Adrenal gland (tissue), 5 donors: ENCODE results near the gene DUXA.
"Not testable (repeated sequence)": the region's sequence is repeated elsewhere in the genome, so short reads cannot be mapped to it uniquely, and the experiment has no call there.

Source experiments
- POLR2A ChIP-seq, 2 donors: fragments of 450-650 bp; IDR thresholded peaks; one replicate each; pipeline ENCODE4 v1.6.1; 2017; ENCODE audit warnings: antibody characterized with exemption in 2 of 2, mild to moderate bottlenecking in 2 of 2, moderate library complexity in 1 of 2
- TF ChIP-seq, protein P1 (sequence below), 6 experiments: fragments of 450-650 bp in 4 of 6; fragments of 200-600 bp in 2 of 6; sonication (generic) in 1 of 6; IDR thresholded peaks; 1 replicate in 5 of 6; 2 replicates in 1 of 6; pipeline versions ENCODE4 v1.5.1 to v1.8.0; 2016 to 2021; ENCODE audit warnings: antibody characterized with exemption in 6 of 6, mild to moderate bottlenecking in 2 of 6, moderate library complexity in 1 of 6
- donor health status: DM: no; HTN: no; CAD: no.

DNA sequence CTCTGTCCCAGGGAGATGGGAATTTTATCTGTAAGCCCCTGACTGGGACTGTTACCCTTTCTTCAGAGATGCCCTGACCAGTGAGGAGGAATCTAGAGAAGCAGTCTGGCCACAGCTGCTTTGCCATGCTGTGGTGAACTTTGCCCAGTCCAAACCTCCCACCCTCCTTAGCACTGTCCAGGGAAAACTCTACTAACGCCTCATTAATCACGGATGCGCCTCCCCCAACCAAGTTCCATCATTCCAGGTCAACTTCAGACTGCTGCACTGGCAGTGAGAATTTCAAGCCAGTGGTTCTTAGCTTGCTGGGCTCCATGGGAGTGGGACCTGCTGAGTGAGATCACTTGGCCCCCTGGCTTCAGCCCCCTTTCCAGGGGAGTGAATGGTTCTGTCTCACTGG, 39.9 kb downstream of the DUXA start:
- not testable (repeated sequence) for TF ChIP-seq POLR2A (IDR thresholded peaks at IDR 0.05)
- TF ChIP-seq, protein P1, sequence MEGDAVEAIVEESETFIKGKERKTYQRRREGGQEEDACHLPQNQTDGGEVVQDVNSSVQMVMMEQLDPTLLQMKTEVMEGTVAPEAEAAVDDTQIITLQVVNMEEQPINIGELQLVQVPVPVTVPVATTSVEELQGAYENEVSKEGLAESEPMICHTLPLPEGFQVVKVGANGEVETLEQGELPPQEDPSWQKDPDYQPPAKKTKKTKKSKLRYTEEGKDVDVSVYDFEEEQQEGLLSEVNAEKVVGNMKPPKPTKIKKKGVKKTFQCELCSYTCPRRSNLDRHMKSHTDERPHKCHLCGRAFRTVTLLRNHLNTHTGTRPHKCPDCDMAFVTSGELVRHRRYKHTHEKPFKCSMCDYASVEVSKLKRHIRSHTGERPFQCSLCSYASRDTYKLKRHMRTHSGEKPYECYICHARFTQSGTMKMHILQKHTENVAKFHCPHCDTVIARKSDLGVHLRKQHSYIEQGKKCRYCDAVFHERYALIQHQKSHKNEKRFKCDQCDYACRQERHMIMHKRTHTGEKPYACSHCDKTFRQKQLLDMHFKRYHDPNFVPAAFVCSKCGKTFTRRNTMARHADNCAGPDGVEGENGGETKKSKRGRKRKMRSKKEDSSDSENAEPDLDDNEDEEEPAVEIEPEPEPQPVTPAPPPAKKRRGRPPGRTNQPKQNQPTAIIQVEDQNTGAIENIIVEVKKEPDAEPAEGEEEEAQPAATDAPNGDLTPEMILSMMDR (IDR thresholded peaks at IDR 0.05), result not testable (repeated sequence)
